Hepatocyte (in vitro differentiated cells): Measurements from ENCODE around the gene EXOC4.

ENCODE experiments used
- CTCF ChIP-seq: fragments of 200-600 bp; sonication (generic); IDR thresholded peaks from 2 replicates; pipeline ENCODE4 v1.5.1; 2016; ENCODE audit warnings: antibody characterized with exemption, mild to moderate bottlenecking; ENCODE audit not compliant: poor library complexity
- EZH2 ChIP-seq: fragments of 200-600 bp; sonication (generic); IDR thresholded peaks from 2 replicates; pipeline ENCODE4 v1.6.1; 2016; ENCODE audit warnings: antibody characterized with exemption, mild to moderate bottlenecking, borderline replicate concordance

GRCh38 chr7:133539016-133539415 lies 286.1 kb downstream of the EXOC4 start:
- TF ChIP-seq CTCF: no peak
- TF ChIP-seq EZH2: no peak
